ENCODE data around the gene DKKL1.
"Not testable (repeated sequence)": the region's sequence is repeated elsewhere in the genome, so short reads cannot be mapped to it uniquely, and the experiment has no call there.

DNA sequence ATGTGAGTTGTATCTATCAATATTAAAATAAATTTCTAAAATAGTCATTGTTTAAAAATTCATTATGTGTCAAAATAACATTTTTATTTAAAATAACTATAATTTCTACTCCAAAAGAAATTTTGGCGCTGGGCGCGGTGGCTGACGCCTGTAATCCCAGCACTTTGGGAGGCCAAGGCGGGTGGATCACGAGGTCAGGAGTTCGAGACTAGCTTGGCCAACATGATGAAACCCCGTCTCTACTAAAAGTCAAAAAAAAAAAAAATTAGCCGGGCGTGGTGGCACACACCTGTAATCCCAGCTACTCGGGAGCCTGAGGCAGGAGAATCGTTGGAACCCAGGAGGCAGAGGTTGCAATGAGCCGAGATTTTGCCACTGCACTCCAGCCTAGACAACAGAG is 37.9 kb upstream of the DKKL1 start:
- TF ChIP-seq TAF1 (IDR thresholded peaks at IDR 0.05; ENCODE audit: low read depth) = not testable (repeated sequence)
- TF ChIP-seq, protein P1, sequence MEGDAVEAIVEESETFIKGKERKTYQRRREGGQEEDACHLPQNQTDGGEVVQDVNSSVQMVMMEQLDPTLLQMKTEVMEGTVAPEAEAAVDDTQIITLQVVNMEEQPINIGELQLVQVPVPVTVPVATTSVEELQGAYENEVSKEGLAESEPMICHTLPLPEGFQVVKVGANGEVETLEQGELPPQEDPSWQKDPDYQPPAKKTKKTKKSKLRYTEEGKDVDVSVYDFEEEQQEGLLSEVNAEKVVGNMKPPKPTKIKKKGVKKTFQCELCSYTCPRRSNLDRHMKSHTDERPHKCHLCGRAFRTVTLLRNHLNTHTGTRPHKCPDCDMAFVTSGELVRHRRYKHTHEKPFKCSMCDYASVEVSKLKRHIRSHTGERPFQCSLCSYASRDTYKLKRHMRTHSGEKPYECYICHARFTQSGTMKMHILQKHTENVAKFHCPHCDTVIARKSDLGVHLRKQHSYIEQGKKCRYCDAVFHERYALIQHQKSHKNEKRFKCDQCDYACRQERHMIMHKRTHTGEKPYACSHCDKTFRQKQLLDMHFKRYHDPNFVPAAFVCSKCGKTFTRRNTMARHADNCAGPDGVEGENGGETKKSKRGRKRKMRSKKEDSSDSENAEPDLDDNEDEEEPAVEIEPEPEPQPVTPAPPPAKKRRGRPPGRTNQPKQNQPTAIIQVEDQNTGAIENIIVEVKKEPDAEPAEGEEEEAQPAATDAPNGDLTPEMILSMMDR (IDR thresholded peaks at IDR 0.05; ENCODE audit: poor library complexity, severe bottlenecking) = not testable (repeated sequence)
